Right lobe of liver (tissue), 4 donors: ENCODE results near the gene LRRC1.

Source experiments
- POLR2A ChIP-seq: fragments of 450-650 bp; IDR thresholded peaks from one replicate; pipeline ENCODE4 v1.6.1; 2017; ENCODE audit warnings: antibody characterized with exemption, mild to moderate bottlenecking
- TF ChIP-seq, protein P1 (sequence below), 4 donors: fragments of 200-600 bp in 3 of 4; fragments of 450-650 bp in 1 of 4; IDR thresholded peaks; one replicate each; pipeline versions ENCODE4 v1.5.1 to v1.8.0; 2016 to 2022; ENCODE audit warnings: antibody characterized with exemption in 4 of 4, mild to moderate bottlenecking in 2 of 4
- donor health status: DM: no; HTN: no; CAD: no.
- donor health status: DM: no; HTN: no; CAD: no.
- donor health status: DM: no; HTN: yes; CAD: no.

DNA sequence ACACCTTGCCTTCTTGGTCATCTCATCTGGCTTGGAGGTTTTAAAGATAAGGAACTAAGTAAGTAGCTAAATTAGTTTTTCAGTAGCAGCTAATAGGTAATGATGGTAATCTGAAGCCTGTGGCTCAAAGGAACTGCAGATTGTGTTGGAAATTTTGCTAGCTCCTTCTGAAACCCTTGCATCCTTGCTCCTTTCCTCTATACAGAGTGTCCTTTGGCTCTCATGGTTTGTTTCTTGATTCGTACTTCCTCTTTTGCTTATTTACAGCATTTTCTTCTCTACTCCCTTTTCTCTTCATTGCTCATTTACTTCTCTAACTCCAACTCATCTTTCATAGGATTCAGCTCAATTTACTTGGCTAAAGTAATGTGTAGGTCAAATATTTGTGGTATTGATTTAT is 19.0 kb downstream of the LRRC1 start:
- no peak for TF ChIP-seq POLR2A
- TF ChIP-seq, protein P1, sequence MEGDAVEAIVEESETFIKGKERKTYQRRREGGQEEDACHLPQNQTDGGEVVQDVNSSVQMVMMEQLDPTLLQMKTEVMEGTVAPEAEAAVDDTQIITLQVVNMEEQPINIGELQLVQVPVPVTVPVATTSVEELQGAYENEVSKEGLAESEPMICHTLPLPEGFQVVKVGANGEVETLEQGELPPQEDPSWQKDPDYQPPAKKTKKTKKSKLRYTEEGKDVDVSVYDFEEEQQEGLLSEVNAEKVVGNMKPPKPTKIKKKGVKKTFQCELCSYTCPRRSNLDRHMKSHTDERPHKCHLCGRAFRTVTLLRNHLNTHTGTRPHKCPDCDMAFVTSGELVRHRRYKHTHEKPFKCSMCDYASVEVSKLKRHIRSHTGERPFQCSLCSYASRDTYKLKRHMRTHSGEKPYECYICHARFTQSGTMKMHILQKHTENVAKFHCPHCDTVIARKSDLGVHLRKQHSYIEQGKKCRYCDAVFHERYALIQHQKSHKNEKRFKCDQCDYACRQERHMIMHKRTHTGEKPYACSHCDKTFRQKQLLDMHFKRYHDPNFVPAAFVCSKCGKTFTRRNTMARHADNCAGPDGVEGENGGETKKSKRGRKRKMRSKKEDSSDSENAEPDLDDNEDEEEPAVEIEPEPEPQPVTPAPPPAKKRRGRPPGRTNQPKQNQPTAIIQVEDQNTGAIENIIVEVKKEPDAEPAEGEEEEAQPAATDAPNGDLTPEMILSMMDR (IDR thresholded peaks at IDR 0.05) = no peak
